Measurements from ENCODE around the gene CABLES2.

Gene CABLES2

DNA sequence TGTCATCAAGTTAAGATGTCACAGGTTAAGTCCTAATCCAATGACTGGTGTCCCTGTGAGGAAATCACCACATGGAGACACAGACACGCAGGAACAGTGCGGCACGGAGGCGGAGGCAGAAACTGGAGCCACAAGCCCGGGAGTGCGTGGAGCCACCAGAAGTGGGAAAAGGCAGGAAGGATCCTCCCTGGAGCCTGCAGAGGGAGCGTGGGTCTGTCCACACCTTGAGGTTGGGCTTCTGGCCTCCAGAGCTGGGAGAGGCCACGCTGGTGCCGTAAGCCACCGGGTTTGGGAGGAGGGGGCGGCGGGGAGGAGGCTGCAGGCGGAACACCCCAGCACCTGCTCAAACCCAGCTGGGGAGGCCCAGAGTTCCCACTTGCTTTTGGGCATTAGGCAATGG lies 3.8 kb downstream of the CABLES2 start:
- DNase-seq, result no peak

GRCh38 chr20:62402456-62403150 lies 4.5 kb downstream of the CABLES2 start:
- no peak for DNase-seq

DNA sequence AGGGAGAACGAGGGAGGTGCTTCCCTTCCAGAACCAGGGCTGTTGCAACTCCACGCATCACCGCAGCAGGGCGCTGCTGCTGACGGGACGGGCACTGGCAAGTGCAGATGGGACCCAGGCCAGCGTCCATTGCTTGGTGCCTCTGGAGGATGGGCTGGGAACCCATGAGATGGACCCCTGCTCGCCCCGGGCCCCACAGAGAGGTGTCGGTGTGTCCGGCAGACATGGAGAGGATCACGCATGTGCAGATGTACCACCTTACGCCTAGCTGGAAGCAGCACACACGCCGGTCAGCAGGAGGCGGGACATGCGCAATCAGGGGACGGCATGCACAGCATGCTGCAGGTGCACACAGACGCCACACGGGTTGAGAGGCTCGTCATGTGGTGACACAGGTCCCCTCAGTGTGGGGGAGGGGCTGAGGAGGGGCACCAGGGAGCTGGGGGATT lies 5.7 kb downstream of the CABLES2 start:
- no peak for DNase-seq

- no peak for DNase-seq
These were observed 6.5 kb downstream of the CABLES2 start for GRCh38 chr20:62400541-62400940.

- DNase-seq, result no peak
These were observed 7.1 kb downstream of the CABLES2 start for GRCh38 chr20:62400021-62400420.

DNA sequence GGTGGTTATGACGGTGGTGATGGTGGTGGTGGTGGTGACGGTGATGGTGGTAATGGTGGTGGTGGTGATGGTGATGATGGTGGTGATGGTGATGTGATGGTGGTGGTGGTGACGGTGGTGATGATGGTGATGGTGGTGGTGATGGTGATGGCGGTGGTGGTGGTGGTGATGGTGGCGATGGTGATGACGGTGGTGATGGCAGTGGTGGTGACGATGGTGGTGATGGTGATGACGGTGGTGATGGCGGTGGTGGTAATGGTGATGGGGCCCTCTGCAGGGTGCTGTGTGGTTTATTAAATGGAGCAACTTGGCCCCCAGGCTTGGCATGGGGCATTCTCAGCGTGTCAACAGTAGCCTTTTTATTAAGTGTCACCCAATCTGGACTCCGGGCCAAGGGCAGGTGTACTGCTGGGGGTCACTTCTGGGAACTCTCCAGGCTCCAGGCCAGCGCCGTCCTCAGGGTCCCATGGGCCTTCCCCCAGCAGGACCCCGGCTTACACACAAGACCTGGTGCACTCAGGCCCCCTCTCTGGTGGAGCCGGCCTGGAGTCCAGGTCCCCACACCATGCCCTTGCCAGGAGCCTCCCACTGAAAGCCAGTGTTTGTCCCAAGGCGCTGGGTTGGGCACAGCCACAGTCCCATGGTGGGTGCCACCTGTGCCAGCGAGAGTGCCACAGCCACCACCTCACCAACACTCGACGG lies 8.8 kb downstream of the CABLES2 start:
- DNase-seq, result no peak

DNA sequence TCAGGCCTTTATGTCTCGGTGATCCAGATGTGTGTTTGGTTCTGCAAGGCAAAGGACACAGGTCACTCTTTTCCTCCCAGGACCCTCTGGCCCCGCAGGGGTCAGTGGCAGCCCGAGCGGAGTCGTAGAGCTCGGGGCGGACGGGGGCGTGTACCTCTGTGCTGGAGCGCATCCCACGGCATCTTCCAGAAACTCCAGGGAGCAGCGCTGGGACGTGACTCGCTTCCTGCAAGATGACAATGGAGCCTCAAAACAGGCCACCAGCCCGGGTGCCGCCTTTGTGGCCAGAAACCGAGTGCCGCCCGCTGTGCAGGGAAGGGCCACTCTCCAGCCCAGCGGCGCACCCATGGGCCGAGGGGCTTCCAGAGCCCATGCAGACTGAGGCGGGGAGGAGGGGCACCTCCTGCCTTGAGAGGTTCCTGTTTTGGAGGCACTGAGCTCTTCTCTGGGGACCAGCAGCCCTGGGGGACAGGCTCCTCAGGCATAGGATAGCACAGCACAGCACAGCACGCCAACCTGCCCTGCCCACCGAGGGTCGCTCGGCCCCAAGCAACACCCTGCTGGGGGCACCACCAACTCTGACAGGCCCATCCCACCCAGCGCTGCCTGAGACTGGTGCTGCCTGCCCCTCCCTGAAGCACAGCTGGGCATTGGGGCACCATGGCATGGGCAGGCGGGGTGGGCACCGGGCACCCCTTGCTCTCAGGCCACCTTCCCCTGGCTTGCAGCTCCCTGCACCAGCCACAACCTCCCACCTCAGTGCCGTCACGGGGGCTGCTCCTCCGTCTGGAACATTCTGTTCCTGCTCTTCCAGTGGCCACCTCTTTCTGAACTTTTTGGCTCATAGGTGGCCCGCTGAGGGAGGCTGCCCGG lies 10.5 kb downstream of the CABLES2 start:
- DNase-seq, result no peak

GRCh38 chr20:62395311-62396242 lies 11.5 kb downstream of the CABLES2 start:
- DNase-seq, result no peak

DNA sequence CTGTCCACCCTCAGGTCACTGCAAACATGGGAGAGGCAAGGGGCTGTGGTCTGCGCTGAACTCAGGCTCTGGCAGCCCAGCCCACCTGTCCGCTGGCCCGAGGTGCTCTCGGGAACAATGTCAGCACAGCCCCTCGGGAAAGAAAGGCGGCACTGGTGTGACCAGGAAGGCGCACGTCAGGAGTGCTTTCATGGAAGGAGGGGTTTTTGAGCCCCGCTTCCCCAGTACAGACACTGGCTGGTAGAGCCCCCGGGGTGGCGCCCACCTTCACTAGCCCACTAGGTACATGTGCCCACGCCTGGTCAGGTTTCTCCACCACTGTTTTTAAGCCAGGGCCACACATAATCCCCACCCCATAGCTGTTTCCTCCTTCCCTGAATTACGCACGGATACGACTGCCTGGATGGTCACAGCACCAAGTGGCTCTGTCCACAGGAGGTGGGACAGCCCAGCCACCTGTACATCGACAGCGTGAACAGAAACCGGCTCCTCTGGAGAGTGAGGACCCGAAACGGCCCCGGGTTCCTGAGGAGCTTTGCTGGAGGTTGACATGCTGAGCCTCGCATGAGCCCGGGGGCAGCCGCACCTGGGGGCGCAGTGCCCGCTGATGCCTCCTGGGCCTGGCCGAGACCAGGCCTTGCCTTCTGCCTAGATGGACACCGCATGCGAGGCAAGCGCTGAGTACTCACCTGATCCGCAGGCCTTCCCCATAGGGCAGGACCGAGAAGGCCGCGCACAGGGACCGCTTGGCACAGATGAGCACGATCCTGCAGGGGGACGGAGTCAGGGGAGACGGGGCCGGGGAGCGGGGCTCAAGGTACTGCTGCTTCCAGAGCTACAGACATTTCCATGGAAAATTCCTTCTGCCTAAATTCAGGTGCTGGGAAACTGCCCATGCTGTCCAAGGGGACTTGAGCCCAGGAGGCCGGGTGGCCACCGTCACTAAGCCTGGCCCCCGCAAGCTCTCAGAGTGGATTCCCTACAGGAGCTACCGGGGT lies 12.5 kb downstream of the CABLES2 start:
- no peak for DNase-seq

DNA sequence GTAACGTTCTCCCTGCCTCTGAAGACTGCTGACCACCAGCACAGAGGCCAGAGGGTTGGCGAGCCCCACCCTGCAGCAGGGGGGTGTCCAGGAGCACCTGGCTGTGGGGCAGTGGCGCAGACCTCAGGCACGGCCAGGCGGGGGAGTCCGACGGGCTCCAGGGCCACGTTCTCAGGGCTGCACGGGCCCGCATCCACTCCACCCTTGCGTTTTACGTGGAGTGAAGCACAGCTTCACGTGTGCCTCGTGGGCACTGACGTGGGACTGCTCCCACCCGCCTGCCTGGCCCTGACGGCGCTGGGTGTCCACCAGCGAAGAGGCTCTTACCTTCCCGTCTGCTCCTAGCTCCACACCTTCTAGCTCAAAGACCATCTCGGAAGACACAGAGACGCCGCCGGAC lies 13.3 kb downstream of the CABLES2 start:
- DNase-seq, result no peak

DNA sequence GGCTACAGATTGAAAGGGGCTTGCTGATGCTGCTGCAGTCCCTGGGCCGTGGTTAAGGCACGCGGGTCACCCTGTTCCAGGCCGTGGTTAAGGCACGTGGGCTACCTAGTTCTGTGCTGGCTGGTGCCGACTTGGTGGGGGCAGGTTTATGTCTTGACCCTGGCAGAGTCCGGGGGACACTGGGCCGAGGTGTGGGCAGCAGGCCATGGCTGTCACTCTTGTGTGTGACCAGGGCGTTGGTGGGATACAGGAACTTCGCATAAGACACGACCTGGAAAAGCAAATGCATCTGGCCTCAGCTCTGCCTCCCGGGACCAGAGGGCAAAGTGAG lies 13.8 kb downstream of the CABLES2 start:
- DNase-seq, result no peak

DNA sequence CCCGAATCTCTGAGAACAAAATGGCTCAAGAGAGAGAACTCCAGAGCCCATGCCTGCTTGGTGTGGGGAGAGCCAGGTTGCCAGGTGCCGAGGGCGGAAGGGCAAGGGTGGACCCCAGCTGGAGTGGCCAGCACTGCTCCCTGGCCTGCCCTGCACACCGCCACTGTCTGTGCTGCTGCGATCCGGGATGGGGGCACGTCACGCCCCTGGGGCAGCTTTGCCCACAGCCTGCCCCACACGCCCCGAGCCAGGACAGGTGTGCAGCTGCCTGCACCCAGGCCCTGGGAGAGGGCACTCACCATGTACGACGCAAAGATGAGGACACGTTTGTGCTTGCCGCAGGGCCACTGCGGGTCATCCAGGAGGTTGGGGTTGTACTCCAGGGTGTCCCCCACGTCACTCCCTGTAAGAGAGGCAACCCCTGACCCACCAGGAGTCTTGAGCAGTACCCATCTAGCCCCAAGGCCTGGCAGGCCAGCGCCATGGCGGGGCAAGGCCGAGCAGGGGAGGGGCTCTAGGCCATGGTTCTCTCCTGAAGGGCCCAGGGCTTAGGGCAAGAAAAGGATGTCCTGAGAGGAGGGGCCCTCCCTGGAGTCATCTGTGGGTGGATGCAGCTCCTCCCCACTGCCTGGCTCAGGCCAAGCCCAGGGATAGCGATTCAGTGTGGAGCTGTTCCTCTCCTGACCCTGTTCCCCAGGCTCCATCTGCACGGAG lies 14.3 kb downstream of the CABLES2 start:
- no peak for DNase-seq

DNA sequence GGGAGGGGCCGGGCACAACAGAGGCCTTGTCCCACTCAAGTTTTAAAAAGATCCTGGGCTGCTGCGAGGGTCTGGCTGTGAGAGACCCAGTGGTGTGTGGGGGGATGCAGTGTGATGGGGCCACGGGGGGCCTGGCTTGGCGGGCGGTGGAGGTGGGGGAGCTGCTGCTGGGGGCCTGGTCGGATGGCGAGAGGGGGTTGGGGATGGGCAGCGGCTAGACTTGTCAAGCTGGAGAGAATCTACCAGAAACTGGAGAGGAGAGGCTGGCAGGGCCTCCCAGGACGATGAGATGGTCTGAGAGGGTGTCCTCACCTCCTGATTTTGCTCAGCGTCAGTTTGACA lies 15.0 kb downstream of the CABLES2 start:
- DNase-seq, result no peak

DNA sequence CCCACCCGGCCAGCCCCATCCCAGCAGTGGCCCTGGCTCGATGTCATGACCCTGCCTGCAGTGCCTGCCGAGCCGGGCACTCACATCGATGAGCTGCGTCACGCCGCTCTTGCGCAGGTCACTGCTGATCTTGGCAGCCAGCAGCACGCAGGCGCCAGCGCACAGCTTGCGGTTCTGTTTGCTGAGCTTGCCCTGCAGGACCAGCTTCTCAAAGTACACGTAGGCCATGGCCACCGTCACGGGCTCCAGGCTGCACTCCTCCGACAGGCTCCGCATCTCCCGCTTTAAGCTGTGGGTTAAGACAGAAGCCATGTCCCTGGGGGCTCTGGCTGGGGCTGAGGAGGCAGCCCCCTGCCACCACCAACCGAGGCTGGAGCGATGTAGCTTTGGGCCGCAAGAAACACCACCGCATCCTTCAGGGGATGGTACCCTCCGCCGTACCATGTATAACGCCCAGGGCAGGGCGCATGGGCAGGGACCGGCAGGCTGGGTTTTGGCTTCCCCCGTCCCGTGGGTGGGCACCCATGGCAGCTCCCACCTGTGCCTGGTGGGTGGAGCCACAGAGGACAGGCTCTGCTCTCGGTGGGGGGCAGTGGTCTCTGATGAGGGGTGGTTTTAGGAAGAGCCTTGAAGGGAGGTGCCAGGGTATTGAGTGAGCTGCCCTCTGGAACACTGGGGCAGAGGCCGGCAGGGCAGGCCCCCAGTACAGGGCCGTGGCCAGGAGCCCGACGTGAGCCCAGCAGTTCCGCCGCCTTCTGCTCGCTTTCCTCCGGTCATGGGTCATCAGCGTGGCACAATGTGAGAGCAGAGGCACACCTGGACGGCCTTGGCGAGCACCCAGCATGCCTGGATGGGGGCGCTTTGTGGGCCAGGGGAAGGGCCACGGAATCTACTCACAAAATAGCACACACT lies 15.7 kb downstream of the CABLES2 start:
- DNase-seq, result no peak

GRCh38 chr20:62390317-62391164 lies 16.5 kb downstream of the CABLES2 start:
- DNase-seq, result no peak

- DNase-seq, result no peak
These were observed 17.4 kb downstream of the CABLES2 start for GRCh38 chr20:62389601-62390087.

DNA sequence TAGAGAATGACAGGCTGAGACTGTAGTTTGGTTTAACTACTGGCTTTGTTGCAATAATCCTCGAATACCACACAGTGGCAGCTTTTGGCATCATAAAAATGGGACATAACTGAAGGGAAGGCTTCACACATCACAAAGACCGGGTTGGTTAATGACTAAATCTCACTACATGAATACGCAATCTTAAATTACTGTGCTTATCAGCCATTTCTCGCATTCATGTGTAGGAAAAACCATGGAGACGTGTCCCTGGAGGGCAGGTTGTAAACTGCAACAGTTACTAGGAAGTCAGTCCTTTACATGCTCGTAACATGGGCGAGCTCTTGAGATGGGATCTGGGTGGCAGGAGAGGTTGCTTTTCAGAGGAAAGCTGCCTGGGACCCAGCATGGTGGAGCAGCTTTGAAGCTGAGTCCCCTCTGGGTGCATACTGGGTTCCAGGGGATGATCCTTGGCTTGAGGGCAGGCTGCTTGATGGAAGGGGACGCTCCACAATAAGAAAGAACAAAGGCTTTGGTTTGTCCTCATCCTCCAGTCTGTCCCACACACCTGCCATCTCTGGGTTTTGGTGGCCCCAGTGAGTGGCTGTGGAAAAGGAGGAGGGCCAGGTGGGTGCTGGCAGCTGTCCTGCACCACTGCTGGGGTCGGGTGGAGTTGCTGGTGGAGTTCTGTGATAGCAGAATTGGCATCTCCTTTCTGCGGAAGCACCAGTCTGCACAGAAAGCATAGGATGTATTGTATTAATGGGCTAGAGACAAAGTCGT lies 18.1 kb downstream of the CABLES2 start:
- DNase-seq, result no peak

Data from T1000 (cell line).